Mesenchymal stem cell (in vitro differentiated cells and primary cell): ENCODE data around the gene CAMTA1.

Experiments
- DNase-seq: peaks from one replicate; pipeline ENCODE4 v3.0.0-alpha.2; 2013
- H2AFZ ChIP-seq: one replicate; pipeline ENCODE4 v1.6.1; 2013; ENCODE audit warnings: low read depth, mild to moderate bottlenecking, control low read depth, inconsistent platforms, low read length, moderate library complexity
- H2AK5ac ChIP-seq: 2 replicates; pipeline ENCODE4 v1.6.1; 2013; ENCODE audit warnings: low read length, moderate library complexity, mild to moderate bottlenecking, inconsistent platforms; ENCODE audit not compliant: severe bottlenecking
- H2BK120ac ChIP-seq: one replicate; pipeline ENCODE4 v1.6.1; 2013; ENCODE audit warnings: low read depth, mild to moderate bottlenecking, inconsistent platforms, low read length, moderate library complexity
- H2BK12ac ChIP-seq, 2 experiments: one replicate each; pipeline ENCODE4 v1.6.1; 2013; ENCODE audit warnings: inconsistent platforms in 2 of 2, low read length in 2 of 2, mild to moderate bottlenecking in 2 of 2, moderate library complexity in 2 of 2, control low read depth in 1 of 2
- H2BK15ac ChIP-seq: one replicate; pipeline ENCODE4 v1.6.1; 2013; ENCODE audit warnings: mild to moderate bottlenecking, low read depth, inconsistent platforms; ENCODE audit not compliant: poor library complexity, severe bottlenecking
- H2BK5ac ChIP-seq: 2 replicates; pipeline ENCODE4 v1.6.1; 2013; ENCODE audit warnings: low read depth, mild to moderate bottlenecking, low read length, control low read depth, inconsistent platforms; ENCODE audit not compliant: poor library complexity, severe bottlenecking
- H3K14ac ChIP-seq, 2 experiments: one replicate each; pipeline ENCODE4 v1.6.1; 2013; ENCODE audit warnings: inconsistent platforms in 2 of 2, low read length in 2 of 2, control low read depth in 1 of 2, mild to moderate bottlenecking in 1 of 2, moderate library complexity in 1 of 2
- H3K18ac ChIP-seq, 2 experiments: one replicate each; pipeline ENCODE4 v1.6.1; 2013; ENCODE audit warnings: inconsistent platforms in 2 of 2, low read length in 2 of 2, control low read depth in 1 of 2, low read depth in 1 of 2, mild to moderate bottlenecking in 1 of 2
- H3K23ac ChIP-seq, 2 experiments: one replicate each; pipeline ENCODE4 v1.6.1; 2013; ENCODE audit warnings: inconsistent platforms in 2 of 2, low read length in 2 of 2, mild to moderate bottlenecking in 2 of 2, moderate library complexity in 2 of 2, control low read depth in 1 of 2
- H3K27ac ChIP-seq: 2 replicates; pipeline ENCODE4 v1.5.1; 2013; ENCODE audit warnings: mild to moderate bottlenecking, moderate library complexity, low read length, control low read depth, inconsistent platforms; ENCODE audit not compliant: poor library complexity, severe bottlenecking
- H3K27me3 ChIP-seq, 2 experiments: 2 replicates each; pipeline versions ENCODE4 v1.6.1 to v1.7.0; 2013; ENCODE audit warnings: low read length in 2 of 2, mild to moderate bottlenecking in 2 of 2, moderate library complexity in 2 of 2, control low read depth in 1 of 2, inconsistent platforms in 1 of 2; ENCODE audit not compliant: control insufficient read depth in 1 of 2, insufficient read depth in 1 of 2
- H3K36me3 ChIP-seq, 2 experiments: 2 replicates each; pipeline versions ENCODE4 v1.6.1 to v1.7.0; 2013; ENCODE audit warnings: low read length in 2 of 2, control low read depth in 1 of 2, inconsistent platforms in 1 of 2, low read depth in 1 of 2, mild to moderate bottlenecking in 1 of 2; ENCODE audit not compliant: insufficient read depth in 2 of 2, control insufficient read depth in 1 of 2
- H3K4ac ChIP-seq, 2 experiments: one replicate each; pipeline ENCODE4 v1.6.1; 2013; ENCODE audit warnings: inconsistent platforms in 2 of 2, low read length in 2 of 2, mild to moderate bottlenecking in 2 of 2, moderate library complexity in 2 of 2, control low read depth in 1 of 2, low read depth in 1 of 2
- H3K4me1 ChIP-seq: 2 replicates; pipeline ENCODE4 v1.6.1; 2013; ENCODE audit warnings: low read depth, low read length, control low read depth; ENCODE audit not compliant: control insufficient read depth, insufficient read depth
- H3K4me2 ChIP-seq: 2 replicates; pipeline ENCODE4 v1.6.1; 2013; ENCODE audit warnings: low read length, mild to moderate bottlenecking, inconsistent platforms; ENCODE audit not compliant: poor library complexity, severe bottlenecking
- H3K4me3 ChIP-seq, 2 experiments: 2 replicates each; pipeline versions ENCODE4 v1.5.1 to v1.7.0; 2013; ENCODE audit warnings: low read length in 2 of 2, mild to moderate bottlenecking in 2 of 2, control low read depth in 1 of 2, low read depth in 1 of 2; ENCODE audit not compliant: insufficient read depth in 1 of 2
- H3K79me1 ChIP-seq: replicated peaks from 2 replicates; pipeline ENCODE4 v1.6.1; 2013; ENCODE audit warnings: mild to moderate bottlenecking, control low read depth, low read length, inconsistent platforms; ENCODE audit not compliant: poor library complexity, severe bottlenecking
- H3K9ac ChIP-seq: 2 replicates; pipeline ENCODE4 v1.7.0; 2013; ENCODE audit warnings: mild to moderate bottlenecking, low read length, moderate library complexity
- H3K9me3 ChIP-seq: 2 replicates; pipeline ENCODE4 v1.7.0; 2013; ENCODE audit warnings: mild to moderate bottlenecking, low read length; ENCODE audit not compliant: control insufficient read depth
- H4K8ac ChIP-seq: one replicate; pipeline ENCODE4 v1.6.1; 2013; ENCODE audit warnings: inconsistent platforms, mild to moderate bottlenecking, low read length, moderate library complexity
- H4K91ac ChIP-seq: one replicate; pipeline ENCODE4 v1.6.1; 2013; ENCODE audit warnings: mild to moderate bottlenecking, low read length, inconsistent platforms
- whole genome bisulfite sequencing: methylation state at CpG from one replicate; pipeline ENCODE4 v1.1.7; 2013; ENCODE audit warnings: mixed read lengths; 5-methylcytosine and 5-hydroxymethylcytosine counted together

The CAMTA1 gene

DNA sequence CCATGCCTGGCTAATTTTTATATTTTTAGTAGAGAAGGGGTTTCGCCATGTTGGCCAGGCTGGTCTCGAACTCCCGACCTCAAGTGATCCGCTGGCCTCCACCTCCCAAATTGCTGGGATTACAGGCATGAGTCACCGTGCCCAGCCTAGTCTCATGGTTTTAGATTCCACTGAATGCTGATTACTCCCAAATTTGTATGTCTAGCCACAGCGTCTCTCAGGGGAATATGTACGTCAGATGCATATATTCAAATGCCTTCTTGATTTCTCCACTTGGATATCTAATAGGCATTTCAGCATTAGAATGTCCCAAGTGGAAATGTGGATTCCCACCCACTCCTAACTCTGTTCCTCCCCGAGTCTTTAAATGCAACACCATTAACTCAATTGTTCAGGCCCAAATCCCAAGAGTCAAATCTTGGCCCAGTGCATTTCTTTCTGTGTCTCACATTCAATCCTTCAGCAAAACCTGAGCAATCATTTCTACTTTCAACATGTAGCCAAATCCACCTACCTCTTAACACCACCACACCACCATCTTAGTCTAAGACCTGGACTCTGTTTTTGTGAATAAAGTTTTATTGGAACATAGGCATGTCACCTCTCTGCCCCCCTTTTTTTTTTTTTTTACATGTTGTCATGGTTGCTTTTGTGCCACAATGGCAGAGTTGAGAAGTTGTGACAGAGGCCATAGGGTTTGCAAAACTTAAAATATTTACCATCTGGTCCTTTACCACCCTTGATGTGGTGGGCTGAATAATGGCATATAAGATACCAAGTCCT lies 9.8 kb upstream of the CAMTA1 start:
- 97% methylated on average over 8 of the region's 8 CpGs for WGBS
- Histone ChIP-seq H3K79me1 (no peaks in the 10 kb centered on the region), H3K9ac (no peak overlapping the region), H4K91ac (no peak overlapping the region), H3K9me3 (no peaks in the 10 kb centered on the region), H3K18ac (no peak overlapping the region), H2BK12ac (no peak overlapping the region), H2AK5ac (no peak overlapping the region), H3K27ac (no peak overlapping the region), H2BK5ac (no peak overlapping the region), H3K36me3 (no peaks in the 10 kb centered on the region), H3K4me3 (no peak overlapping the region), H3K4me2 (no peak overlapping the region), H3K14ac (no peak overlapping the region), H4K8ac (no peak overlapping the region), H2AFZ (no peak overlapping the region), H2BK120ac (no peak overlapping the region), H3K27me3 (no peaks in the 10 kb centered on the region), H3K4ac (no peak overlapping the region), H3K23ac (no peak overlapping the region), H3K4me1 (peaks cover 3% of the 10 kb centered on the region), H2BK15ac (no peak overlapping the region)
- DNase-seq: no peak

DNA sequence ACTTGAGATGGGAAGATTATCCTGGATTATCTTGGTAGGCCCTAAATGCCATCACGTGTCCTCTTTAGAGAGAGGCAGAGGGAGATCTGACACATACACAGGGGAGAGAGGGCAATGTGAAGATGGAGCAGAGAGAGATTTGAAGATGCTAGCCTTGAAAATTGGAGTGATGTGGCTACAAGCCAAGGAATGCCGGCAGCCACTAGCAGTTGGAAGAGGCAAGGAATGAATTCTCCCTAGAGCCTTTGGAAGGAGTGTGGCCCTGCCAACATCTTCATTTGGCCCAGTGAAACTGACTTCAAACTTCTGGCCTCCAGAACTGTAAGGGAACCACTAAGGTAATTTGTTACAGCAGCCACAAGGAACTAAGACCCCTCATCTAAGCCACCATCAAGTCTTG lies 8.9 kb upstream of the CAMTA1 start:
- no peak overlapping the region for H2AK5ac ChIP-seq
- H2BK15ac ChIP-seq: no peak overlapping the region
- H3K27ac ChIP-seq: no peak overlapping the region
- no peak overlapping the region for H3K14ac ChIP-seq
- H3K4me2 ChIP-seq: no peak overlapping the region
- H4K91ac ChIP-seq: no peak overlapping the region
- H3K9ac ChIP-seq: no peak overlapping the region
- H3K23ac ChIP-seq: no peak overlapping the region
- H3K4ac ChIP-seq: no peak overlapping the region
- H3K18ac ChIP-seq: no peak overlapping the region
- no peak overlapping the region for H2BK12ac ChIP-seq
- H3K36me3 ChIP-seq: no peaks in the 10 kb centered on the region
- no peak overlapping the region for H2BK5ac ChIP-seq
- H2AFZ ChIP-seq: no peak overlapping the region
- no peak overlapping the region for H2BK120ac ChIP-seq
- 99% methylated on average over 2 of the region's 2 CpGs for WGBS
- DNase-seq: no peak
- H3K9me3 ChIP-seq: no peaks in the 10 kb centered on the region
- no peaks in the 10 kb centered on the region for H3K27me3 ChIP-seq
- no peaks in the 10 kb centered on the region for H3K79me1 ChIP-seq
- H3K4me3 ChIP-seq: no peak overlapping the region
- no peak overlapping the region for H4K8ac ChIP-seq
- no peaks in the 10 kb centered on the region for H3K4me1 ChIP-seq

- H2AK5ac ChIP-seq: no peak overlapping the region
- no peak overlapping the region for H3K27ac ChIP-seq
- no peaks in the 10 kb centered on the region for H3K79me1 ChIP-seq
- no peak overlapping the region for H3K18ac ChIP-seq
- H2BK15ac ChIP-seq: no peak overlapping the region
- WGBS: 95% methylated on average over 7 of the region's 7 CpGs
- H2BK5ac ChIP-seq: no peak overlapping the region
- H3K27me3 ChIP-seq: no peaks in the 10 kb centered on the region
- H3K4me3 ChIP-seq: no peak overlapping the region
- no peak overlapping the region for H3K14ac ChIP-seq
- DNase-seq: no peak
- no peak overlapping the region for H4K8ac ChIP-seq
- no peak overlapping the region for H4K91ac ChIP-seq
- no peak overlapping the region for H2BK12ac ChIP-seq
- H3K23ac ChIP-seq: no peak overlapping the region
- H2BK120ac ChIP-seq: no peak overlapping the region
- H3K4ac ChIP-seq: no peak overlapping the region
- H3K9ac ChIP-seq: no peak overlapping the region
- H3K36me3 ChIP-seq: no peaks in the 10 kb centered on the region
- no peaks in the 10 kb centered on the region for H3K4me1 ChIP-seq
- no peaks in the 10 kb centered on the region for H3K9me3 ChIP-seq
- no peak overlapping the region for H3K4me2 ChIP-seq
- H2AFZ ChIP-seq: no peak overlapping the region
These were observed 8.4 kb upstream of the CAMTA1 start for GRCh38 chr1:6776895-6777294.

GRCh38 chr1:6777813-6778212 lies 7.4 kb upstream of the CAMTA1 start:
- Histone ChIP-seq H2BK12ac (no peak overlapping the region), H3K36me3 (no peaks in the 10 kb centered on the region), H3K4me1 (no peaks in the 10 kb centered on the region), H3K27me3 (no peaks in the 10 kb centered on the region), H3K9ac (no peak overlapping the region), H4K91ac (no peak overlapping the region), H2BK15ac (no peak overlapping the region), H2AK5ac (no peak overlapping the region), H2BK120ac (no peak overlapping the region), H3K18ac (no peak overlapping the region), H3K14ac (no peak overlapping the region), H2AFZ (no peak overlapping the region), H3K27ac (no peak overlapping the region), H3K9me3 (no peaks in the 10 kb centered on the region), H2BK5ac (no peak overlapping the region), H3K79me1 (no peaks in the 10 kb centered on the region), H3K23ac (no peak overlapping the region), H3K4me2 (no peak overlapping the region), H3K4me3 (no peak overlapping the region), H4K8ac (no peak overlapping the region), H3K4ac (no peak overlapping the region)
- DNase-seq: no peak
- 90% methylated on average over 6 of the region's 7 CpGs for WGBS
